GM12878 (cell line): ENCODE results near the gene YES1. TPM values are rescaled to one million over a fixed set of nuclear protein-coding genes. Genes with fewer than 3 reads are reported as not detected.

Experiments used
- ATAC-seq: fragments of 200-7000 bp; cut with Tn5 transposase; 3 replicates; pipeline ENCODE4 v1.9.1; 2020; ENCODE audit warnings: mild to moderate bottlenecking, moderate library complexity
- BruUV-seq: library from RNA; stranded (reverse); fragments of 400-500 nt; replicated peaks from 2 replicates; lab custom pipeline; 2021; lab: Mats Ljungman, UMichigan
- CTCF ChIA-PET: fragments of 300-600 bp; sonication (Branson Sonifier 250); formaldehyde crosslinking; extraction: SDS; loops from one replicate; lab custom pipeline; 2021; ENCODE audit warnings: inconsistent platforms; lab: Yijun Ruan, JAX
- POLR2A ChIA-PET: fragments of 350-600 bp; formaldehyde crosslinking; extraction: SDS; loops from one replicate; lab custom pipeline; 2021; ENCODE audit warnings: inconsistent platforms; lab: Charles Lee
- RAD21 ChIA-PET: fragments of 300-600 bp; sonication (Branson Sonifier 250); formaldehyde crosslinking; loops from one replicate; lab custom pipeline; 2023; ENCODE audit warnings: antibody characterized with exemption; ENCODE audit not compliant: unreplicated experiment; lab: Charles Lee
- SMC1A ChIA-PET: fragments of 300-600 bp; sonication (Branson Sonifier 250); formaldehyde crosslinking; loops from one replicate; lab custom pipeline; 2023; ENCODE audit not compliant: unreplicated experiment, uncharacterized antibody; lab: Charles Lee
- DNase-seq: peaks from one replicate; pipeline ENCODE4 v3.0.0-alpha.2; 2011; ENCODE audit warnings: low read depth, low spot score
- FAIRE-seq: peaks from 3 replicates; lab custom pipeline; 2011; peaks lifted over from hg19 to GRCh38; lab: Jason Lieb, UNC
- H2AFZ ChIP-seq: 2 replicates; pipeline ENCODE4 v1.6.0; 2011; ENCODE audit warnings: low read depth, low read length, control low read depth; ENCODE audit not compliant: control insufficient read depth
- H3K27ac ChIP-seq: 2 replicates; pipeline ENCODE4 v1.5.1; 2011; ENCODE audit warnings: control low read depth; ENCODE audit not compliant: control insufficient read depth, insufficient read depth
- H3K27me3 ChIP-seq, 2 experiments: replicated peaks in 1 of 2; 2 replicates each; pipeline versions ENCODE4 v1.6.0 to v1.6.1; 2011; ENCODE audit warnings: low read length in 1 of 2; ENCODE audit not compliant: control insufficient read depth in 2 of 2, insufficient read depth in 2 of 2
- H3K36me3 ChIP-seq, 2 experiments: 2 replicates each; pipeline ENCODE4 v1.5.1; 2011; ENCODE audit warnings: low read length in 1 of 2; ENCODE audit not compliant: control insufficient read depth in 2 of 2, insufficient read depth in 2 of 2
- H3K4me1 ChIP-seq: 2 replicates; pipeline ENCODE4 v1.6.1; 2011; ENCODE audit warnings: mild to moderate bottlenecking, low read length, moderate library complexity, mixed read lengths; ENCODE audit not compliant: control insufficient read depth, insufficient read depth
- H3K4me2 ChIP-seq: 2 replicates; pipeline ENCODE4 v1.6.0; 2011; ENCODE audit warnings: control low read depth; ENCODE audit not compliant: control insufficient read depth, insufficient read depth
- H3K4me3 ChIP-seq: fragments of 200-600 bp; sonication (generic); 2 replicates; pipeline ENCODE4 v1.5.1; 2016
- H3K79me2 ChIP-seq: 2 replicates; pipeline ENCODE4 v1.6.0; 2011; ENCODE audit warnings: low read length; ENCODE audit not compliant: control insufficient read depth, insufficient read depth
- H3K9ac ChIP-seq: 2 replicates; pipeline ENCODE4 v1.8.0; 2011; ENCODE audit warnings: low read length, control low read depth, mixed read lengths; ENCODE audit not compliant: control insufficient read depth, insufficient read depth
- H3K9me3 ChIP-seq: replicated peaks from 3 replicates; pipeline ENCODE4 v1.5.1; 2011; ENCODE audit warnings: mild to moderate bottlenecking, low read length; ENCODE audit not compliant: control insufficient read depth, insufficient read depth
- H4K20me1 ChIP-seq: 2 replicates; pipeline ENCODE4 v1.6.0; 2011; ENCODE audit not compliant: control insufficient read depth, insufficient read depth
- ATF7 ChIP-seq: fragments of 450-650 bp; IDR thresholded peaks from 2 replicates; pipeline ENCODE4 v1.6.1; 2016; ENCODE audit warnings: low read depth, mild to moderate bottlenecking
- CHD2 ChIP-seq: IDR thresholded peaks from 2 replicates; pipeline ENCODE4 v1.6.1; 2011; ENCODE audit warnings: low read depth, low read length, improper control_type of control experiment, borderline replicate concordance
- ETV6 ChIP-seq, 2 experiments: fragments of 450-650 bp in 1 of 2; IDR thresholded peaks in 1 of 2; conservative IDR thresholded peaks in 1 of 2; 2 replicates each; pipeline ENCODE4 v1.6.1; 2014; ENCODE audit warnings: antibody characterized with exemption in 1 of 2, borderline replicate concordance in 1 of 2, low read depth in 1 of 2, mild to moderate bottlenecking in 1 of 2, moderate library complexity in 1 of 2
- KLF5 ChIP-seq: fragments of 450-650 bp; IDR thresholded peaks from 2 replicates; pipeline ENCODE4 v1.6.1; 2014; ENCODE audit warnings: mild to moderate bottlenecking; ENCODE audit not compliant: partially characterized antibody
- MTA2 ChIP-seq: fragments of 450-650 bp; IDR thresholded peaks from 2 replicates; pipeline ENCODE4 v1.6.1; 2016; ENCODE audit warnings: low read depth, mild to moderate bottlenecking, moderate library complexity
- NRF1 ChIP-seq: conservative IDR thresholded peaks from 2 replicates; pipeline ENCODE4 v1.6.1; 2011; ENCODE audit warnings: mild to moderate bottlenecking, low read depth, low read length, improper control_type of control experiment
- PRDM15 ChIP-seq: fragments of 450-650 bp; formaldehyde crosslinking; IDR thresholded peaks from 2 replicates; pipeline ENCODE4 v1.4.0; 2020; ENCODE audit warnings: mild to moderate bottlenecking, moderate library complexity
- RB1 ChIP-seq: fragments of 450-650 bp; formaldehyde crosslinking; IDR thresholded peaks from 2 replicates; pipeline ENCODE4 v1.6.1; 2017; ENCODE audit warnings: mild to moderate bottlenecking, borderline replicate concordance
- RBBP5 ChIP-seq: fragments of 200-600 bp; sonication (generic); conservative IDR thresholded peaks from 2 replicates; pipeline ENCODE4 v1.6.1; 2016
- RELB ChIP-seq: fragments of 450-650 bp; IDR thresholded peaks from 2 replicates; pipeline ENCODE4 v1.6.1; 2017; ENCODE audit warnings: low read depth, mild to moderate bottlenecking, moderate library complexity
- SIX5 ChIP-seq: IDR thresholded peaks from 2 replicates; pipeline ENCODE4 v1.6.1; 2011; ENCODE audit warnings: mild to moderate bottlenecking, low read depth, low read length, moderate library complexity; ENCODE audit not compliant: severe bottlenecking
- SKIL ChIP-seq: fragments of 450-650 bp; IDR thresholded peaks from 2 replicates; pipeline ENCODE4 v1.6.1; 2017; ENCODE audit warnings: mild to moderate bottlenecking, low read depth, inconsistent platforms; ENCODE audit not compliant: poor library complexity, severe bottlenecking
- SREBF2 ChIP-seq: IDR thresholded peaks from 2 replicates; pipeline ENCODE4 v1.6.1; 2012; ENCODE audit warnings: mild to moderate bottlenecking, low read length
- ZNF207 ChIP-seq: fragments of 450-650 bp; IDR thresholded peaks from 2 replicates; pipeline ENCODE4 v1.6.1; 2014; ENCODE audit warnings: antibody characterized with exemption, mild to moderate bottlenecking, borderline replicate concordance
- ZNF24 ChIP-seq: fragments of 450-650 bp; IDR thresholded peaks from 2 replicates; pipeline ENCODE4 v1.6.1; 2017; ENCODE audit warnings: antibody characterized with exemption, mild to moderate bottlenecking
- WGBS: methylation state at CpG from one replicate; pipeline ENCODE4 v1.1.6; 2016; ENCODE audit warnings: low lambda C conversion rate; ENCODE audit not compliant: insufficient replicate concordance, insufficient coverage; ENCODE audit errors: missing lambda C conversion rate; 5-methylcytosine and 5-hydroxymethylcytosine counted together
- in situ Hi-C: fragments of 300-500 bp; cut with MboI; formaldehyde crosslinking; loops from 9 replicates; pipeline ENCODE4 v1.14.3; 2018; ENCODE audit warnings: mixed read lengths
- intact Hi-C: fragments of 100-400 bp; cut with micrococcal nuclease; formaldehyde crosslinking; loops from one replicate; pipeline ENCODE4 v1.14.2; 2022; ENCODE audit not compliant: unreplicated experiment
- polyA plus RNA-seq, 11 experiments: library from polyadenylated mRNA; depleted of rRNA in 4 of 11; unstranded in 6 of 11; stranded (reverse) in 5 of 11; fragments of >200 nt; fragmentation: Nextera tagmentation in 4 of 11; fragmentation: Illumina TruSeq in 1 of 11; extraction: Ambion mirVana in 4 of 11; extraction: Trizol in 1 of 11; gene quantifications; 1 replicate in 1 of 11; 2 replicates in 10 of 11; pipeline versions ENCODE4 v1.2.1 to v1.2.3, GENCODE V29; 2011 to 2016; ENCODE audit warnings: inconsistent platforms in 2 of 11, missing spikeins in 2 of 11, low read depth in 1 of 11
- total RNA-seq, 4 experiments: library from RNA; depleted of rRNA in 3 of 4; stranded (reverse); fragments of >200 nt in 3 of 4; fragmentation: Illumina TruSeq in 1 of 4; extraction: Trizol in 1 of 4; gene quantifications; 2 replicates each; pipeline versions ENCODE4 v1.2.1 to v1.2.3, GENCODE V29; 2013 to 2021

The YES1 gene
- total and polyA plus RNA-seq, 10 of the 15 experiments (the other 5 are each of a cell fraction or from before 2014, with no cell fraction given) = 2.3 to 7.9 (median 5.8) TPM

- H3K4me2 ChIP-seq = peak overlapping the region; percentile 19; the same call in 1 of the 2 replicates
- in situ Hi-C loops = loop anchor here (5.0 kb wide), 1 partner anchor 153 kb away; the partner anchor contains the start of gene TYMS
- H3K27ac ChIP-seq = peak overlapping the region; percentile 8; the same call in 1 of the 2 replicates
- ATAC-seq (peak; percentile 9), FAIRE-seq (no peak), DNase-seq (peak; percentile 60)
- peaks cover 56% of the 10 kb centered on the region for H3K79me2 ChIP-seq
- no peaks in the 10 kb centered on the region for H4K20me1 ChIP-seq
- ChIA-PET SMC1A (interaction anchor here (0.8 to 5.1 kb wide), 10 partner anchors 10 to 151 kb away, joined by 3 to 38 read pairs (median 4); no protein-coding TSS in a partner anchor), POLR2A (interaction anchor here (0.6 to 2.2 kb wide), 3 partner anchors 12 to 151 kb away, joined by 3 to 7 read pairs (median 5); no protein-coding TSS in a partner anchor), RAD21 (interaction anchor here (0.6 to 2.3 kb wide), 4 partner anchors 10 to 27 kb away, joined by 3 to 10 read pairs (median 7); no protein-coding TSS in a partner anchor), CTCF (interaction anchor here (0.7 to 3.0 kb wide), 5 partner anchors 10 to 186 kb away, joined by 3 to 7 read pairs (median 4); no protein-coding TSS in a partner anchor)
- H3K36me3 ChIP-seq = no peaks in the 10 kb centered on the region; a peak in 1 of 4 replicates
- 32% methylated on average over 6 of the region's 6 CpGs for WGBS
- intact Hi-C loops = loop anchor here (5.0 kb wide), 2 partner anchors 68 to 153 kb away; partner anchors contain the start of gene TYMS
- no peaks in the 10 kb centered on the region for H3K9me3 ChIP-seq
- no TSS peak for BruUV-seq
- no peaks in the 10 kb centered on the region for H3K27me3 ChIP-seq
- peak overlapping the region; percentile 82 for H3K4me3 ChIP-seq
- H3K9ac ChIP-seq = no peak overlapping the region
- no peak overlapping the region for H2AFZ ChIP-seq
- peaks cover 5% of the 10 kb centered on the region; the same call in 1 of the 2 replicates for H3K4me1 ChIP-seq
- TF ChIP-seq RB1 (no peak), SIX5 (no peak), CHD2 (no peak), SKIL (peak; percentile 68), RBBP5 (no peak), ATF7 (peak; percentile 87), NRF1 (no peak), RELB (peak; percentile 82), SREBF2 (no peak), KLF5 (no peak), ZNF207 (no peak), ETV6 (conservative IDR thresholded peaks at IDR 0.05 in 1 of 2, IDR thresholded peaks at IDR 0.05 in 1 of 2; ENCODE audit: borderline replicate concordance in 1 of 2, low read depth in 1 of 2) (peak in 1 of 2 experiments; percentile 50; a peak in 1 of 4 replicates), ZNF24 (no peak), MTA2 (peak; percentile 88), PRDM15 (CRISPR knock-in tag) (no peak)
Measured at GRCh38 chr18:809985-810642, 1.9 kb downstream of the YES1 start.
